IMR-90 (cell line): Measurements from ENCODE around the gene IFT25.

Experiments
- BHLHE40 ChIP-seq: fragments of 150-350 bp; IDR thresholded peaks from 2 replicates; pipeline ENCODE4 v1.6.1; 2016; ENCODE audit warnings: mild to moderate bottlenecking, low read depth, low read length
- CEBPB ChIP-seq: IDR thresholded peaks from 2 replicates; pipeline ENCODE4 v1.6.1; 2012; ENCODE audit warnings: low read depth, low read length, improper control_type of control experiment
- CHD1 ChIP-seq: IDR thresholded peaks from 2 replicates; pipeline ENCODE4 v1.6.1; 2012; ENCODE audit warnings: low read depth, low read length, improper control_type of control experiment
- FOS ChIP-seq: fragments of 150-350 bp; IDR thresholded peaks from 2 replicates; pipeline ENCODE4 v1.6.1; 2016; ENCODE audit warnings: low read depth, low read length
- MAFK ChIP-seq: IDR thresholded peaks from 2 replicates; pipeline ENCODE4 v1.6.1; 2012; ENCODE audit warnings: low read depth, low read length, improper control_type of control experiment
- MAZ ChIP-seq: IDR thresholded peaks from 2 replicates; pipeline ENCODE4 v1.6.1; 2012; ENCODE audit warnings: low read depth, mild to moderate bottlenecking, low read length, improper control_type of control experiment, moderate library complexity, borderline replicate concordance
- MXI1 ChIP-seq: IDR thresholded peaks from 2 replicates; pipeline ENCODE4 v1.6.1; 2012; ENCODE audit warnings: low read depth, mild to moderate bottlenecking, low read length, moderate library complexity, borderline replicate concordance
- POLR2A ChIP-seq: IDR thresholded peaks from 2 replicates; pipeline ENCODE4 v1.6.1; 2012; ENCODE audit warnings: mild to moderate bottlenecking, low read depth, low read length
- RAD21 ChIP-seq: IDR thresholded peaks from 2 replicates; pipeline ENCODE4 v1.6.1; 2012; ENCODE audit warnings: low read length, improper control_type of control experiment
- SMC3 ChIP-seq: fragments of 150-350 bp; IDR thresholded peaks from 2 replicates; pipeline ENCODE4 v1.6.1; 2016; ENCODE audit warnings: low read depth, mild to moderate bottlenecking, antibody characterized with exemption, low read length, moderate library complexity
- TF ChIP-seq, protein P1 (sequence below): conservative IDR thresholded peaks from 2 replicates; pipeline ENCODE4 v1.5.1; 2012; ENCODE audit warnings: mild to moderate bottlenecking, low read depth, low read length, improper control_type of control experiment

DNA sequence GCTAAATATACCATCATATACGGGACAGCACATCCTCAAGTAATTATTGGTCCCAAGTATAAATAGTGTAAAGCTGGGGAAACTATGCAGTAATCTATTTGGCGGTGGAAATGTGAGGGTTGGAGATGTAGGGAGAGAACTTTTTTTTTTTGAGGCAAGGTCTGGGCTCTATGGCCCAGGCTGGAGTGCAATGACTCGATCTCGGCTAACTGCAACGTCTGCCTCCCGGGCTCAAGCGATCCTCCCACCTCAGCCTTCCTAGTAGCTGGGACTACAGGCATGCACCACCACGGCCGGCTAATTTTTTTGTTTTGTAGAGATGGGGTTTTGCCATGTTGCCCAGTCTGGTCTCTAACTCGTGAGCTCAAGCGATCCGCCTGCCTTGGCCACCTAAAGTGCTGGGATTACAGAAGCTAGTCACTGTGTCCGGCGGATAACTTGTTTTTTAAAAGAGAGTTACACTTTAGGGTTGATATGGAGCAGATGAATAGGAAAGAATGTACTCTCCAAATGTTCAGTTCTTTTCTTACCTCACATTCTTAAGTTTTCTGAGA lies 1.9 kb downstream of the IFT25 start:
- TF ChIP-seq POLR2A (no peak), MAFK (no peak), BHLHE40 (no peak), SMC3 (no peak), FOS (no peak), CHD1 (no peak), MAZ (no peak), MXI1 (no peak), RAD21 (no peak), CEBPB (no peak)
- TF ChIP-seq, protein P1, sequence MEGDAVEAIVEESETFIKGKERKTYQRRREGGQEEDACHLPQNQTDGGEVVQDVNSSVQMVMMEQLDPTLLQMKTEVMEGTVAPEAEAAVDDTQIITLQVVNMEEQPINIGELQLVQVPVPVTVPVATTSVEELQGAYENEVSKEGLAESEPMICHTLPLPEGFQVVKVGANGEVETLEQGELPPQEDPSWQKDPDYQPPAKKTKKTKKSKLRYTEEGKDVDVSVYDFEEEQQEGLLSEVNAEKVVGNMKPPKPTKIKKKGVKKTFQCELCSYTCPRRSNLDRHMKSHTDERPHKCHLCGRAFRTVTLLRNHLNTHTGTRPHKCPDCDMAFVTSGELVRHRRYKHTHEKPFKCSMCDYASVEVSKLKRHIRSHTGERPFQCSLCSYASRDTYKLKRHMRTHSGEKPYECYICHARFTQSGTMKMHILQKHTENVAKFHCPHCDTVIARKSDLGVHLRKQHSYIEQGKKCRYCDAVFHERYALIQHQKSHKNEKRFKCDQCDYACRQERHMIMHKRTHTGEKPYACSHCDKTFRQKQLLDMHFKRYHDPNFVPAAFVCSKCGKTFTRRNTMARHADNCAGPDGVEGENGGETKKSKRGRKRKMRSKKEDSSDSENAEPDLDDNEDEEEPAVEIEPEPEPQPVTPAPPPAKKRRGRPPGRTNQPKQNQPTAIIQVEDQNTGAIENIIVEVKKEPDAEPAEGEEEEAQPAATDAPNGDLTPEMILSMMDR = no peak
